ENCODE data around the gene PRDM16. TPM values are rescaled to one million over a fixed set of nuclear protein-coding genes. Genes with fewer than 3 reads are reported as not detected.

The PRDM16 gene
- total RNA-seq, result 10 to 100 TPM; 14.9 to 18.0 TPM
- 10 to 100 TPM in 5 of 6 donors, 1 to 10 TPM in 1; 9.6 to 16.8 (median 13.4) TPM for polyA plus RNA-seq (ENCODE audit: insufficient read length in 6 of 6)
- long read RNA-seq, donor 1, partial matches to known transcripts, result 0 of 5 reads
- long read RNA-seq, donor 1, other reads (novel, unspliced or antisense), result 0 of 5 reads
- long read RNA-seq, donor 2, partial matches to known transcripts, result 0 of 4 reads
- long read RNA-seq, donor 2, other reads (novel, unspliced or antisense), result 0 of 4 reads
- long read RNA-seq, donor 3, full-length matches to known transcripts, result 4 of 4 reads
- long read RNA-seq, donor 3, partial matches to known transcripts, result 0 of 4 reads
- long read RNA-seq, donor 3, other reads (novel, unspliced or antisense), result 0 of 4 reads
- long read RNA-seq, donor 4, partial matches to known transcripts, result 0 of 2 reads
- long read RNA-seq, donor 4, other reads (novel, unspliced or antisense), result 2 of 2 reads
- long read RNA-seq, donor 5, transcript PRDM16-210 (2 exons, 581 nt), result major isoform, 5 of 11 reads
- long read RNA-seq, donor 5, partial matches to known transcripts, result 6 of 11 reads
- long read RNA-seq, donor 5, other reads (novel, unspliced or antisense), result 0 of 11 reads
- long read RNA-seq, donor 6, result 0 reads
- long read RNA-seq, donor 7, result 0 reads
- long read RNA-seq, donor 8, partial matches to known transcripts, result 7 of 14 reads
- long read RNA-seq, donor 8, other reads (novel, unspliced or antisense), result 0 of 14 reads
- long read RNA-seq, donor 9, result 0 reads
- long read RNA-seq, donor 10, partial matches to known transcripts, result 0 of 3 reads
- long read RNA-seq, donor 10, other reads (novel, unspliced or antisense), result 3 of 3 reads
- long read RNA-seq, donor 11, result 0 reads
- long read RNA-seq, donor 12, partial matches to known transcripts, result 0 of 4 reads
- long read RNA-seq, donor 12, other reads (novel, unspliced or antisense), result 0 of 4 reads

- Histone ChIP-seq H3K27ac (peak within 1 kb of the TSS; percentile 77 to 91), H3K9me3 (no peaks in the 10 kb centered on the region), H3K4me3 (peak within 1 kb of the TSS; percentile 65 to 67), H3K27me3 (peaks cover 70 to 97% of the 10 kb centered on the region in 2 donors), H3K36me3 (no peaks in the 10 kb centered on the region), H3K4me1 (peaks cover 0 to 33% of the 10 kb centered on the region in 2 donors)
- TF ChIP-seq CTCF (IDR thresholded peaks at IDR 0.05), result no peak
- ATAC-seq (peak; percentile 14), DNase-seq (peak in 2 of 4 donors; percentile 57 to 78)
- intact Hi-C loops (cut with DNase I), result no loop called here
Observed at GRCh38 chr1:3068564-3069431, at the start of gene PRDM16. PRDM16 (plus strand) TSS chr1:3069203; CDS start chr1:3069260, 57 bp downstream.

DNA sequence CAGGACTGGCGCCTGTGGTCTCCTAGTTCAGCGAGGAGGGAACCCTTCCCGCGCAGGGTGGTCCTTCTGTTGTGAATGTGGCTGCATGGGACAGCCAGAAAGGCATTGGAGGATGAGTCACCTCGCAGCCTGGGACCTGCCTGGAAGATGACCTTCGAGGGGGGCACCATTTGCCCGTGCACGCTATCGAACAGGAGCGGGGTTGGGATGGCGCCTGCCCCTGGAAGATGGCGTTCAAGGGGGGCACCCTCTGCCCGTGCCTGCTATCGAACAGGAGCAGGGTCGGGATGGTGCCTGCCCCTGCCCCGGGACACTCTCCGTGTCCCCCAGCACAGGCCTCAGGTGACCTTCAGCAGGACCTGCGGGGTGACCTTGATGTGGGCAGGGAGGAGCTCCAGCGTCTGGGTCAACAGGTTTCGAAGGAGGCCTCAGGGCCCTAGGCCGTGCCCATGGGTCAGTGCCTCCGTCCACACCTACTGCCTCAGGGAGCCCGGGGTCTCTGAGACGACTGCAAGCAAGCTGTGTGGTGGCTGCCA is 49.4 kb upstream of the PRDM16 start:
- intact Hi-C loops (cut with DNase I), result loop anchor here in 1 of 2 donors (10.0 kb wide), 1 partner anchor 265 kb away; no protein-coding TSS in a partner anchor
- Histone ChIP-seq H3K27me3 (peaks cover 0 to 33% of the 10 kb centered on the region in 2 donors), H3K4me3 (no peak overlapping the region), H3K27ac (no peak overlapping the region), H3K36me3 (no peaks in the 10 kb centered on the region), H3K4me1 (no peaks in the 10 kb centered on the region), H3K9me3 (no peaks in the 10 kb centered on the region)
- DNase-seq (peak in 1 of 4 donors; percentile 17), ATAC-seq (no peak)
- TF ChIP-seq CTCF (IDR thresholded peaks at IDR 0.05), result no peak

DNA sequence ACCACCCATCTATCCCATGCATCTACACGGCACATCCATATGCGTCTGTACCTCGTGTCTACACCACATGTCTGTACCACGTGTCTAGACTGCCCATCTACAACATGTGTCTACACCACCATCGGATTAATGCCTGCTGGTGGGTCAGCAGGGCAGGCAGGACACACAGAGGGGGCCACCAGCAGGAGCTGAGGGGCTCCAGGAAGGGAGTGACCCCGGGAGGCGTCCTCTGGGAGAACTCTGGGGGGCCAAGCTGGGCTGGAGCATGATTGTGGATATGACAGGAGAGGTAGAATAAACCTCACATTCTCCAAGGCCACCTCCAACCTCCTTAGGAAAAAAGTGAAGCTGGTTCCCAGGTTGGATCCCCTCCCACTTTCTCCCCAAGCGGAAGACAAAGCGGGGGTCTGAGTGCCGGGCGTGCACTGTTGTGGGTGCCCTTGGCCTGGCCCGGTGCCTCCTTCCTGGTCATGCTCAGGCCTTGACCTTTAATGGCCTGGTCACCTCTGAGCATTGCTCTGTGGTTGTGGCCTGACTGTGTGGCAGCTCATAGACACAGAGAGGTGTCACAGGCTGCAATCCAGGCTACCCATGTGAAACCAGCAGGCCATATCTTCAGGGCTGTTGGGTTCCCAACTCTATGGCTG is 48.6 kb upstream of the PRDM16 start:
- Histone ChIP-seq H3K27me3 (peaks cover 0 to 25% of the 10 kb centered on the region in 2 donors), H3K36me3 (no peaks in the 10 kb centered on the region), H3K4me3 (no peak overlapping the region), H3K27ac (no peak overlapping the region), H3K9me3 (no peaks in the 10 kb centered on the region), H3K4me1 (no peaks in the 10 kb centered on the region)
- DNase-seq (peak in 1 of 4 donors; percentile 3), ATAC-seq (no peak)
- TF ChIP-seq CTCF (IDR thresholded peaks at IDR 0.05), result no peak
- intact Hi-C loops (cut with DNase I), result no loop called here

DNA sequence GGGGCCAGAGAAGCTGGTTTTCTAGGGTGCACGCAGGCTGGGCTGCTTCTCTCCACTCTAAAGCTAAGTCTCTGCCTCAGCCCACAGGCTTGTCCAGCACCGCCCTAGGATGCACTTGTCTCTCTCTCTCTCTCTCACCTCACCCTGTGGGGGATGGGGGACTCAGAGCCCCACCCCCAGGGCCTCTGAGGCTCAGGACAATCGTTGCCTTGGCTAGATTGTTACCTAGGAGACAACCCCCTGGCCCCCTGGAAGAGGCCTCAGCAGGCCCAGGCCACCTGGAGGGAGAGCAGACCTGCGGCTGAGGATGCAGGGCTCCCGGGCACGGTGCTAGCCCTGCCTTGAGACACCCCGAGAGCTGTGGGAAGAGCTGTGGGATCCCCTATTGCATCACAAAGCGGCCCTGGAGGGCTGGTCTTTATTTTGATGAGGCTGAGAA is 47.8 kb upstream of the PRDM16 start, which contains the start of gene ACTRT2:
Gene ACTRT2 (plus strand): TSS at position 235 of the 439 bp plus-strand sequence. CDS start 220 bp downstream, outside the sequence.
- peaks cover 0 to 17% of the 10 kb centered on the region in 2 donors for H3K27me3 ChIP-seq
- no peak for ATAC-seq

More for the DNA sequence above, 47.8 kb upstream of the PRDM16 start, which contains the start of gene ACTRT2:
- Histone ChIP-seq H3K4me3 (no peak within 1 kb of the TSS), H3K9me3 (no peaks in the 10 kb centered on the region), H3K36me3 (no peaks in the 10 kb centered on the region), H3K27ac (no peak within 1 kb of the TSS), H3K4me1 (no peaks in the 10 kb centered on the region)
- no peak for DNase-seq
- intact Hi-C loops (cut with DNase I), result no loop called here
- TF ChIP-seq CTCF (IDR thresholded peaks at IDR 0.05), result no peak

Measured in left lung (tissue), 14 donors.